HFF-Myc (cell line): ENCODE results near the gene IFI30.

Source experiments
- DNase-seq: peaks from one replicate; pipeline ENCODE4 v3.0.0-alpha.2; 2011; ENCODE audit warnings: low read depth; ENCODE audit errors: extremely low read depth
- H3K4me3 ChIP-seq: replicated peaks from 2 replicates; pipeline ENCODE4 v1.5.1; 2011; ENCODE audit warnings: low read depth, mild to moderate bottlenecking, control low read depth, low read length
- CTCF ChIP-seq: IDR thresholded peaks from 2 replicates; pipeline ENCODE4 v1.5.1; 2012; ENCODE audit warnings: mild to moderate bottlenecking, low read depth, low read length, control low read depth; ENCODE audit errors: missing control alignments

IFI30 gene

GRCh38 chr19:18170714-18171255 lies 2.8 kb upstream of the IFI30 start:
- H3K4me3 ChIP-seq = no peak overlapping the region
- no peak for DNase-seq
- no peak for TF ChIP-seq CTCF

- no peak for TF ChIP-seq CTCF
- DNase-seq = no peak
- no peak overlapping the region for H3K4me3 ChIP-seq
Observed at GRCh38 chr19:18171605-18172327, 1.8 kb upstream of the IFI30 start.

- H3K4me3 ChIP-seq = no peak overlapping the region
- DNase-seq = no peak
- no peak for TF ChIP-seq CTCF
Observed at GRCh38 chr19:18172331-18173053, 1.1 kb upstream of the IFI30 start.

- no peak for TF ChIP-seq CTCF
- no peak for DNase-seq
- peak overlapping the region; percentile 53 for H3K4me3 ChIP-seq
Observed at GRCh38 chr19:18173054-18173571, 500 bp upstream of the IFI30 start.

GRCh38 chr19:18174983-18175382 lies 1.4 kb downstream of the IFI30 start:
- no peak for DNase-seq
- TF ChIP-seq CTCF = no peak
- H3K4me3 ChIP-seq = no peak overlapping the region

GRCh38 chr19:18176367-18177310 lies 3.0 kb downstream of the IFI30 start:
- no peak for DNase-seq

More at GRCh38 chr19:18176367-18177310, 3.0 kb downstream of the IFI30 start:
- H3K4me3 ChIP-seq = no peak overlapping the region
- TF ChIP-seq CTCF = no peak
